ENCODE results near the gene RELL2.

The RELL2 gene

GRCh38 chr5:141623186-141623585, 13.6 kb upstream of the RELL2 start:
- TF ChIP-seq ZNF274 (IDR thresholded peaks at IDR 0.05; ENCODE audit: low read depth, low read length) = no peak
- TF ChIP-seq YY1 (IDR thresholded peaks at IDR 0.05; ENCODE audit: insufficient read depth, insufficient read length) = no peak
- Histone ChIP-seq H3K9ac (ENCODE audit: insufficient read length, low read depth) (no peak overlapping the region), H3K4me3 (ENCODE audit: insufficient read length, low read depth) (no peak overlapping the region), H3K36me3 (ENCODE audit: insufficient read depth, insufficient read length, low read length) (peaks cover 60% of the 10 kb centered on the region), H3K9me3 (ENCODE audit: insufficient read depth, low read length) (no peaks in the 10 kb centered on the region), H3K27me3 (ENCODE audit: insufficient read depth, insufficient read length) (no peaks in the 10 kb centered on the region), H3K4me1 (ENCODE audit: insufficient read depth, insufficient read length) (no peaks in the 10 kb centered on the region)
- no peak for DNase-seq (ENCODE audit: low read depth, low spot score)

DNA sequence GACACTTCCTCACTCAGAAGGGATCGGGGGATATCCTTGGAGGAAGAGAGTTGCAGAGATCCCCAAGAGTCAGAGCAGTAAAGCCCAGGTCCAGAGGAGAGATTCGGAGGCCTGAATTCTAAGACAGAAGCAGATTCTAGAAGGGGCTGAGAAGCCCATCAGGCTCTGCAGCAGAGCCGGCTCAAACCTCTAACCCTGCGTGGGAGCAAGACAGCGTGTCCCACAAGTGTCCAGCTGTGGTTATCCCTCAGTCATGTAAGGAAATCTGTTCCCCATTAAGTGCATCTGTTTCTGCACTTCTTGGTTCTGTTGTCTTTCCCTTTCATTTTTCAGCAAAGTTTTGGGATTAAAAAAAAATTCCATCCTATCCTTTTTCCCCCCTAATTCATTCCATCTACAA, 13.2 kb upstream of the RELL2 start:
- no peak for DNase-seq (ENCODE audit: low read depth, low spot score)
- Histone ChIP-seq H3K36me3 (ENCODE audit: insufficient read depth, insufficient read length, low read length) (peaks cover 64% of the 10 kb centered on the region), H3K4me1 (ENCODE audit: insufficient read depth, insufficient read length) (no peaks in the 10 kb centered on the region), H3K9me3 (ENCODE audit: insufficient read depth, low read length) (no peaks in the 10 kb centered on the region), H3K27me3 (ENCODE audit: insufficient read depth, insufficient read length) (no peaks in the 10 kb centered on the region), H3K4me3 (ENCODE audit: insufficient read length, low read depth) (no peak overlapping the region), H3K9ac (ENCODE audit: insufficient read length, low read depth) (peak overlapping the region; percentile 7)
- TF ChIP-seq YY1 (IDR thresholded peaks at IDR 0.05; ENCODE audit: insufficient read depth, insufficient read length) (no peak), SUZ12 (IDR thresholded peaks at IDR 0.05; ENCODE audit: extremely low read depth, insufficient read depth, insufficient read length) (no peak), ZNF274 (IDR thresholded peaks at IDR 0.05; ENCODE audit: low read depth, low read length) (no peak)

GRCh38 chr5:141628175-141628788, 8.5 kb upstream of the RELL2 start:
- DNase-seq (ENCODE audit: low read depth, low spot score) = no peak
- H3K27me3 ChIP-seq (ENCODE audit: insufficient read depth, insufficient read length) = no peaks in the 10 kb centered on the region
- no peak overlapping the region for H3K4me3 ChIP-seq (ENCODE audit: insufficient read length, low read depth)
- TF ChIP-seq ZNF274 (IDR thresholded peaks at IDR 0.05; ENCODE audit: low read depth, low read length) (no peak), SUZ12 (IDR thresholded peaks at IDR 0.05; ENCODE audit: extremely low read depth, insufficient read depth, insufficient read length) (no peak), YY1 (IDR thresholded peaks at IDR 0.05; ENCODE audit: insufficient read depth, insufficient read length) (no peak)
- H3K9me3 ChIP-seq (ENCODE audit: insufficient read depth, low read length) = no peaks in the 10 kb centered on the region
- H3K4me1 ChIP-seq (ENCODE audit: insufficient read depth, insufficient read length) = no peaks in the 10 kb centered on the region
- H3K9ac ChIP-seq (ENCODE audit: insufficient read length, low read depth) = no peak overlapping the region
- peaks cover 65% of the 10 kb centered on the region for H3K36me3 ChIP-seq (ENCODE audit: insufficient read depth, insufficient read length, low read length)

DNA sequence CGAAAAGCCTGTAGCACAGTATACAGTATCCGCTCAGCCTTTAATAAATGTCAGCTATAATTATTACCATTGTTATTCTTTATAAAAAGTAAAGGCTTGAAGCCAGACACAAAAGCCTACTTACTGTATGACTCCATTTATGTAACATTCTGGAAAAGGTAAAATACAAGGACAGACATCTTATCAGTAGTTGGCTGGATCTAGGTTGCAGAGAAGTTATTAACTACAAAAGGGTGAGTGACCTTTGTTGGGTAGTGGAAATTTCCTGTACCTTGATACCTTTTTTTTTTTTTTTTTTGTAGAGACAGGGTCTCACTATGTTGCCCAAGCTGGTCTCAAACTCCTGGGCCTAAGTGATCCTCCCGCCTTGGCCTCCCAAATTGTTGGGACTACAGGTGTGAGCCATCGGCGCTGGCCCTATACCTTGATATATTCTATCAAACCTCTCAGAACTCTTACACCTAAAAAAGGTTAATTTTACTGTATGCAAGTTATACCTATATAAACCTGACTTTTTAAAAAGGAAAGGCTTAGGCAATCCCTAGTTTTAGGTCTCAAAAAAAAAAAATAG, 6.1 kb upstream of the RELL2 start:
- Histone ChIP-seq H3K9me3 (ENCODE audit: insufficient read depth, low read length) (no peaks in the 10 kb centered on the region), H3K36me3 (ENCODE audit: insufficient read depth, insufficient read length, low read length) (peaks cover 58% of the 10 kb centered on the region), H3K4me3 (ENCODE audit: insufficient read length, low read depth) (no peak overlapping the region), H3K9ac (ENCODE audit: insufficient read length, low read depth) (no peak overlapping the region), H3K4me1 (ENCODE audit: insufficient read depth, insufficient read length) (no peaks in the 10 kb centered on the region), H3K27me3 (ENCODE audit: insufficient read depth, insufficient read length) (no peaks in the 10 kb centered on the region)
- DNase-seq (ENCODE audit: low read depth, low spot score) = no peak
- TF ChIP-seq ZNF274 (IDR thresholded peaks at IDR 0.05; ENCODE audit: low read depth, low read length) = no peak
- no peak for TF ChIP-seq YY1 (IDR thresholded peaks at IDR 0.05; ENCODE audit: insufficient read depth, insufficient read length)
- no peak for TF ChIP-seq SUZ12 (IDR thresholded peaks at IDR 0.05; ENCODE audit: extremely low read depth, insufficient read depth, insufficient read length)

DNA sequence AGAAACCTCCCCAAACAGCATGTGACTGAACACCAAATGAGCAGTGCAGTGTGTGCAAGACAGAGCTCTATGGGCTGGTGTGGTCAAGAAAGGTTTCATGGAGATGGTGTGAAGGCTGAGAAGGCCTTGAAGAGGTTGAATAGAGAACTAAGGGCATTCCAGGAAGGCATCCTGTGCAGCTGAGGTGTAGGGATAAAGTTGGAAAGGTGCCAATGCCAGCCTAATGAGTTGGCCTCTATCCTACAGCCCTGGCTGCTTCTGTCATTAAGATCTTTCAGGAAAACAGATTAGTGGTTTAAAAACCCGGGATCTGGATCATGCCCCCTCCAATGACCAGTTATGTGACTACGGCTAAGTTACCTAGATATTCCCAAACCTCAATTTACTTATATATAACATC, 4.1 kb upstream of the RELL2 start:
- Histone ChIP-seq H3K9me3 (ENCODE audit: insufficient read depth, low read length) (no peaks in the 10 kb centered on the region), H3K36me3 (ENCODE audit: insufficient read depth, insufficient read length, low read length) (peaks cover 43% of the 10 kb centered on the region), H3K4me3 (ENCODE audit: insufficient read length, low read depth) (no peak overlapping the region), H3K4me1 (ENCODE audit: insufficient read depth, insufficient read length) (no peaks in the 10 kb centered on the region), H3K9ac (ENCODE audit: insufficient read length, low read depth) (no peak overlapping the region), H3K27me3 (ENCODE audit: insufficient read depth, insufficient read length) (no peaks in the 10 kb centered on the region)
- TF ChIP-seq ZNF274 (IDR thresholded peaks at IDR 0.05; ENCODE audit: low read depth, low read length) = no peak
- TF ChIP-seq SUZ12 (IDR thresholded peaks at IDR 0.05; ENCODE audit: extremely low read depth, insufficient read depth, insufficient read length) = no peak
- no peak for TF ChIP-seq YY1 (IDR thresholded peaks at IDR 0.05; ENCODE audit: insufficient read depth, insufficient read length)
- DNase-seq (ENCODE audit: low read depth, low spot score) = no peak

DNA sequence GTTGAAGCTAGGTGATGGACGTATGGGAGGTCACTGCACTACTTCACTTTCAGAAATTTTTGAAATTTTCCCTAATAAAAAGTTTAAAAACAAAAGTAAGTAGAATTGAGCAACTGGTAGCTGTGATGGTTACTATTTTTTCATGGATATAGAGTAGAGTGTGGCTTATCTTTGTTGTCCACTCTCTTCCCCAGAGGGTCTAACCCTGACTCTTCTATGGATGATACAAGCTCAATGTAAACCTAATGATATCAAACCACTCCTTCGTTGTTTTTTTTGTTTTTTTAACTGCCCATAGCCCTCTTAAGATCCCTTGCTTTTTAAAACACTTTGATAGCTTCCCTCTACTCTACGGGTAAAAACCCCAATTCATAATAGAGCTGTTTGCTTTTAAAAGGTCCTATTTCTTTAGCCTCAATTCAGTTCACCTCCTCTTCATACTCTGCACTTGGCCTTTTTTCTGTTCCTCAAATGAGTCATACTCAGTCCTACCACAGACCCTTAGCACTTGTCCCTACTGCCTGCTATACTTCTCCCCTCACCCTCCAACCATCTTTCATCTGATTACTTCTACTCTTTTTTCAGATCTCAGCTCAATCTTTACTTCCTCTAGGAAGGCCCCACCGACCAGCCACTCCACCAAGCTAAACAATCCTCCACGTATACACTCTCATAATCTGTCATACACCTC, 2.8 kb upstream of the RELL2 start:
- TF ChIP-seq SUZ12 (IDR thresholded peaks at IDR 0.05; ENCODE audit: extremely low read depth, insufficient read depth, insufficient read length) (no peak), YY1 (IDR thresholded peaks at IDR 0.05; ENCODE audit: insufficient read depth, insufficient read length) (no peak), ZNF274 (IDR thresholded peaks at IDR 0.05; ENCODE audit: low read depth, low read length) (no peak)
- peaks cover 4% of the 10 kb centered on the region for H3K4me1 ChIP-seq (ENCODE audit: insufficient read depth, insufficient read length)
- no peak for DNase-seq (ENCODE audit: low read depth, low spot score)
- H3K4me3 ChIP-seq (ENCODE audit: insufficient read length, low read depth) = no peak overlapping the region
- H3K27me3 ChIP-seq (ENCODE audit: insufficient read depth, insufficient read length) = no peaks in the 10 kb centered on the region
- no peaks in the 10 kb centered on the region for H3K9me3 ChIP-seq (ENCODE audit: insufficient read depth, low read length)
- H3K9ac ChIP-seq (ENCODE audit: insufficient read length, low read depth) = no peak overlapping the region
- H3K36me3 ChIP-seq (ENCODE audit: insufficient read depth, insufficient read length, low read length) = peaks cover 30% of the 10 kb centered on the region

DNA sequence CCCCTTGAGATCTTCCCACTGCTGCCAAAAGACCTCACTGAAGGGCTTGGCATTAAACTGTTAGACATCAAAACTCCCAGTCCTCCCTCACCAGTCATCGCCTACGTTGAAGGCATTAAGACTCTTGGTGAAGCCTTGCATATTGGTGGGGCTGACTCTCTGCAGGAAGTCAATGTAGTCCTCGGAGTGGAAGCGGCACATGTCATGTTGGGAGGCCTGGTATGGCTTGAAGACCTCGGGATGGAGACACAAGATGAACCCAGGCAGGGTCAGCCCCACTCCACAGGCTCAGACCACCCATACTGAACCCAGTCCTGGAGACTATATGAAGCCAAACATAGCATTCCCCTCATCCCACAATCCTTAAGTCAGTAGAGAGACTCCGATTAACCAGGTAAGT, 2.1 kb upstream of the RELL2 start:
- no peaks in the 10 kb centered on the region for H3K27me3 ChIP-seq (ENCODE audit: insufficient read depth, insufficient read length)
- no peak overlapping the region for H3K4me3 ChIP-seq (ENCODE audit: insufficient read length, low read depth)
- H3K4me1 ChIP-seq (ENCODE audit: insufficient read depth, insufficient read length) = peaks cover 4% of the 10 kb centered on the region
- no peak for DNase-seq (ENCODE audit: low read depth, low spot score)
- no peak for TF ChIP-seq YY1 (IDR thresholded peaks at IDR 0.05; ENCODE audit: insufficient read depth, insufficient read length)
- TF ChIP-seq SUZ12 (IDR thresholded peaks at IDR 0.05; ENCODE audit: extremely low read depth, insufficient read depth, insufficient read length) = no peak
- no peak for TF ChIP-seq ZNF274 (IDR thresholded peaks at IDR 0.05; ENCODE audit: low read depth, low read length)
- no peak overlapping the region for H3K9ac ChIP-seq (ENCODE audit: insufficient read length, low read depth)
- no peaks in the 10 kb centered on the region for H3K9me3 ChIP-seq (ENCODE audit: insufficient read depth, low read length)
- H3K36me3 ChIP-seq (ENCODE audit: insufficient read depth, insufficient read length, low read length) = peaks cover 23% of the 10 kb centered on the region

Measured in NT2/D1 (cell line).